HL-60 (cell line): ENCODE data around the gene ANKRD23.

ENCODE experiments used
- DNase-seq, 2 experiments: peaks; one replicate each; pipeline ENCODE4 v3.0.0-alpha.2; 2010 to 2020; ENCODE audit warnings: low read depth in 1 of 2, low spot score in 1 of 2
- H3K27ac ChIP-seq: fragments of 250-450 bp; sonication (Bioruptor Pico); replicated peaks from 2 replicates; pipeline ENCODE4 v1.5.1; 2020; ENCODE audit warnings: mild to moderate bottlenecking, moderate library complexity
- H3K27me3 ChIP-seq: fragments of 250-450 bp; sonication (Bioruptor Pico); 2 replicates; pipeline ENCODE4 v1.5.1; 2021; ENCODE audit warnings: mild to moderate bottlenecking, moderate library complexity; ENCODE audit not compliant: insufficient read depth, poor library complexity, severe bottlenecking
- H3K4me3 ChIP-seq: replicated peaks from 2 replicates; pipeline ENCODE4 v1.5.1; 2011; ENCODE audit warnings: mild to moderate bottlenecking, control low read depth, low read length; ENCODE audit not compliant: insufficient read depth
- GABPA ChIP-seq: IDR thresholded peaks from 2 replicates; pipeline ENCODE4 v1.6.1; 2012; ENCODE audit warnings: low read depth
- POLR2AphosphoS5 ChIP-seq: IDR thresholded peaks from 2 replicates; pipeline ENCODE4 v1.6.1; 2012; ENCODE audit warnings: low read depth
- REST ChIP-seq: IDR thresholded peaks from 2 replicates; pipeline ENCODE4 v1.6.1; 2012; ENCODE audit warnings: low read depth; ENCODE audit not compliant: insufficient replicate concordance
- SPI1 ChIP-seq: IDR thresholded peaks from 2 replicates; pipeline ENCODE4 v1.6.1; 2012; ENCODE audit warnings: low read depth, mild to moderate bottlenecking, borderline replicate concordance
- TF ChIP-seq, protein P1 (sequence below): IDR thresholded peaks from one replicate; pipeline ENCODE4 v1.5.1; 2011; ENCODE audit warnings: low read length, control low read depth, inconsistent platforms; ENCODE audit not compliant: insufficient read depth

Gene ANKRD23

GRCh38 chr2:96816127-96816835, 27.5 kb downstream of the ANKRD23 start, which contains the start of gene CNNM3:
CNNM3 (plus strand) TSS chr2:96816268; CDS start chr2:96816278, 10 bp downstream.
- DNase-seq, result peak; percentile 66 to 97
- TF ChIP-seq POLR2AphosphoS5, result peak; percentile 65; the same call in 1 of the 2 replicates
- no peak for TF ChIP-seq SPI1
- TF ChIP-seq REST, result no peak
- TF ChIP-seq, protein P1, sequence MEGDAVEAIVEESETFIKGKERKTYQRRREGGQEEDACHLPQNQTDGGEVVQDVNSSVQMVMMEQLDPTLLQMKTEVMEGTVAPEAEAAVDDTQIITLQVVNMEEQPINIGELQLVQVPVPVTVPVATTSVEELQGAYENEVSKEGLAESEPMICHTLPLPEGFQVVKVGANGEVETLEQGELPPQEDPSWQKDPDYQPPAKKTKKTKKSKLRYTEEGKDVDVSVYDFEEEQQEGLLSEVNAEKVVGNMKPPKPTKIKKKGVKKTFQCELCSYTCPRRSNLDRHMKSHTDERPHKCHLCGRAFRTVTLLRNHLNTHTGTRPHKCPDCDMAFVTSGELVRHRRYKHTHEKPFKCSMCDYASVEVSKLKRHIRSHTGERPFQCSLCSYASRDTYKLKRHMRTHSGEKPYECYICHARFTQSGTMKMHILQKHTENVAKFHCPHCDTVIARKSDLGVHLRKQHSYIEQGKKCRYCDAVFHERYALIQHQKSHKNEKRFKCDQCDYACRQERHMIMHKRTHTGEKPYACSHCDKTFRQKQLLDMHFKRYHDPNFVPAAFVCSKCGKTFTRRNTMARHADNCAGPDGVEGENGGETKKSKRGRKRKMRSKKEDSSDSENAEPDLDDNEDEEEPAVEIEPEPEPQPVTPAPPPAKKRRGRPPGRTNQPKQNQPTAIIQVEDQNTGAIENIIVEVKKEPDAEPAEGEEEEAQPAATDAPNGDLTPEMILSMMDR, result no peak
- TF ChIP-seq GABPA, result no peak
- H3K27ac ChIP-seq, result peak within 1 kb of the TSS; percentile 69
- H3K27me3 ChIP-seq, result no peaks in the 10 kb centered on the region
- peak within 1 kb of the TSS; percentile 82 for H3K4me3 ChIP-seq

DNA sequence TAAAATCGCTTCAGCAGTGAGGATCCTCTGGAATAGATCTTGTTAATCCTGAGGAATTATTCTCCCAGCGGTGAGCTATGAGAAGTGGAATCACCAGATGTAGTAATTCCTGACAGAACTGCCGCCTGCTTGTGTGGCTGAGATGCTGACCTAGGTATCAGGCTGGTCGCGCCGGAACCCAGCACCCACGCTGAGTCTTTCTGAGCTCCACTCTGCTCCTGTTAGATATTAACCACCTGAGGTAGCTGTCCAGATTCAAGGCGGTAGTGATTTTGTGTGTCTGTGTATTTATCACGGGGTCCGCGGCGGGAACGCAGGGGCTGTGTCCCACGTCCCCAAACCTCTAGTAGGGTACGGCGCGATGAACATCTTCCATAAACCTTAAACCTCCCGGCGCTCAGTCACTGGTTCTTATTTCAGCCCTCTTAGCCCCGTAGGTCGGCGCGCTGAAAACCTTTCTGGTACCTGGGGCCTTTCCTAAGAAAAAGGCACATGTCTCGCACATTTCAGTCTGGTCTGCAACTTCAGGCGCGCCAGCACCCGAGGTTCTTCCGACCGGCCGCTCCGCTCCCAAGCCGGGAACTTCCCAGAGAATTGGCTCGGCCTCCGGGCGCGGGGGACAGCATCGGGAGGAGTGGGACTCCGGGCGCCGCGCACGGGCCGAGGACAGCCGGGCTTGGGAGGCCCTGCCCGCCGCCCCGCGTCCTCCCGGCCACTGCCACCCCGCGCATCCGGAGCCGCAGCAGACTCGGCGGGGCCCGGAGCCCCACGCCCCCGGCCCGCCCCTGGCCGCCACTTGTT, 28.3 kb downstream of the ANKRD23 start:
- no peak for DNase-seq
- H3K27ac ChIP-seq, result peak overlapping the region; percentile 57
- TF ChIP-seq REST (peak; percentile 50), POLR2AphosphoS5 (no peak), SPI1 (no peak)
- H3K4me3 ChIP-seq, result peak overlapping the region; percentile 82
- H3K27me3 ChIP-seq, result no peaks in the 10 kb centered on the region

GRCh38 chr2:96813656-96814055, 30.2 kb downstream of the ANKRD23 start:
- no peak overlapping the region for H3K27ac ChIP-seq
- H3K4me3 ChIP-seq, result no peak overlapping the region
- no peak for DNase-seq
- no peaks in the 10 kb centered on the region for H3K27me3 ChIP-seq
- TF ChIP-seq, protein P1, result no peak
- TF ChIP-seq SPI1, result no peak
- TF ChIP-seq REST, result no peak
- no peak for TF ChIP-seq POLR2AphosphoS5
- TF ChIP-seq GABPA, result no peak
